Measurements from ENCODE around the gene SMPD2. TPM values are rescaled to one million over a fixed set of nuclear protein-coding genes. Genes with fewer than 3 reads are reported as not detected.

Gene SMPD2
- total and polyA plus RNA-seq, 2 of the 4 experiments (the other 2 are of a cell fraction), result 7.7 to 9.0 TPM

GRCh38 chr6:109456111-109456583 lies 15.6 kb downstream of the SMPD2 start:
- H3K27me3 ChIP-seq (ENCODE audit: control insufficient read depth, insufficient read depth, low read length), result no peaks in the 10 kb centered on the region
- no peak for DNase-seq
- peak overlapping the region; percentile 38 for H2BK120ac ChIP-seq (ENCODE audit: low read depth, low read length)
- H3K4me1 ChIP-seq (ENCODE audit: control insufficient read depth, insufficient read depth, low read length), result peaks cover 11% of the 10 kb centered on the region
- peak overlapping the region; percentile 37 for H3K27ac ChIP-seq (ENCODE audit: insufficient read depth, low read length)
- H2AK9ac ChIP-seq (replicated peaks; ENCODE audit: low read depth, low read length, poor library complexity), result peak overlapping the region; percentile 98
- peak overlapping the region; percentile 98 for H3K4me3 ChIP-seq (ENCODE audit: insufficient read depth, low read depth, low read length)
- WGBS, 2 experiments (ENCODE audit: extremely low coverage in 2 of 2, insufficient read length in 1 of 2), result 9% methylated on average over 9 of the region's 38 CpGs; no CpG with 5 or more reads in 1 of the 2 experiments
- H3K23ac ChIP-seq (ENCODE audit: low read depth, low read length), result peak overlapping the region; percentile 70
- in situ Hi-C loops (cut with MboI; ENCODE audit: low sequenced_read_pairs) (no loop called here), intact Hi-C loops (cut with micrococcal nuclease) (no loop called here), dilution Hi-C loops (cut with HindIII; ENCODE audit: low sequenced_read_pairs, unreplicated experiment) (no loop called here)
- H3K9ac ChIP-seq (ENCODE audit: low read depth, low read length), result peak overlapping the region; percentile 47
- H3K4ac ChIP-seq (ENCODE audit: low read depth, low read length), result peak overlapping the region; percentile 82
- no peak overlapping the region for H2BK20ac ChIP-seq (ENCODE audit: low read depth, low read length)
- BruUV-seq (replicated peaks), result no TSS peak
- peak overlapping the region; percentile 86 for H3K4me2 ChIP-seq (ENCODE audit: low read depth, low read length)
- H3K9me1 ChIP-seq (ENCODE audit: insufficient read depth, low read length), result peaks cover 17% of the 10 kb centered on the region
- peak overlapping the region; percentile 91 to 97 for H4K8ac ChIP-seq (ENCODE audit: low read depth in 2 of 2, low read length in 2 of 2)
- peak overlapping the region; percentile 40 for H4K5ac ChIP-seq (ENCODE audit: low read depth, low read length)
- H3K36me3 ChIP-seq (ENCODE audit: control insufficient read depth, insufficient read depth, low read length), result peaks cover 21% of the 10 kb centered on the region
- H2BK15ac ChIP-seq (ENCODE audit: low read depth, low read length), result 0 out of 3 replicates have a peak overlapping the region, but pooled peaks have one; percentile 11
- CTCF ChIA-PET, result interaction anchor here (0.6 to 1.0 kb wide), 2 partner anchors 10 to 14 kb away, joined by 3 read pairs; no protein-coding TSS in a partner anchor
- no peak; the same call in 1 of the 2 replicates for ATAC-seq (ENCODE audit: low read depth)
- no peaks in the 10 kb centered on the region for H4K20me1 ChIP-seq (ENCODE audit: insufficient read depth, low read length)
- H3K14ac ChIP-seq (replicated peaks; ENCODE audit: low read depth, low read length), result peak overlapping the region; percentile 84
- no peaks in the 10 kb centered on the region for H3K9me3 ChIP-seq (ENCODE audit: control insufficient read depth, insufficient read depth, low read length)
- H4K91ac ChIP-seq (ENCODE audit: insufficient read depth, low read depth, low read length), result peak overlapping the region; percentile 75
- 0 out of 2 replicates have a peak overlapping the region, but pooled peaks have one; percentile 64 for H2AK5ac ChIP-seq (ENCODE audit: low read depth, low read length)
- peak overlapping the region; percentile 98 for H2AFZ ChIP-seq (replicated peaks; ENCODE audit: low read length, poor library complexity)
- peak overlapping the region; percentile 5; the same call in 1 of the 2 replicates for H3K56ac ChIP-seq (ENCODE audit: extremely low read depth, insufficient read depth, low read length)
- H2BK5ac ChIP-seq (ENCODE audit: low read depth, low read length, poor library complexity, severe bottlenecking), result peak overlapping the region; percentile 65
- H3K79me1 ChIP-seq (ENCODE audit: low read depth in 1 of 2, low read length in 2 of 2), result peaks cover 23 to 61% of the 10 kb centered on the region in 2 experiments
- H3K18ac ChIP-seq (ENCODE audit: low read depth, low read length), result peak overlapping the region; percentile 24; the same call in 1 of the 2 replicates
- TF ChIP-seq MAFK (IDR thresholded peaks at IDR 0.05; ENCODE audit: low read depth, low read length) (no peak), RCOR1 (IDR thresholded peaks at IDR 0.05; ENCODE audit: insufficient replicate concordance, low read length) (no peak), NFE2L2 (IDR thresholded peaks at IDR 0.05; ENCODE audit: low read depth, low read length) (no peak), RFX5 (IDR thresholded peaks at IDR 0.05; ENCODE audit: low read depth, low read length) (no peak), CEBPB (IDR thresholded peaks at IDR 0.05; ENCODE audit: low read depth, low read length) (no peak), FOS (IDR thresholded peaks at IDR 0.05; ENCODE audit: low read depth, low read length) (no peak), MAZ (IDR thresholded peaks at IDR 0.05; ENCODE audit: borderline replicate concordance, low read depth, low read length) (no peak), SMC3 (IDR thresholded peaks at IDR 0.05; ENCODE audit: low read depth, low read length) (no peak), POLR2A (IDR thresholded peaks at IDR 0.05; ENCODE audit: low read depth, low read length) (no peak), MXI1 (IDR thresholded peaks at IDR 0.05; ENCODE audit: borderline replicate concordance, low read depth, low read length) (no peak)
- TF ChIP-seq, protein P1, sequence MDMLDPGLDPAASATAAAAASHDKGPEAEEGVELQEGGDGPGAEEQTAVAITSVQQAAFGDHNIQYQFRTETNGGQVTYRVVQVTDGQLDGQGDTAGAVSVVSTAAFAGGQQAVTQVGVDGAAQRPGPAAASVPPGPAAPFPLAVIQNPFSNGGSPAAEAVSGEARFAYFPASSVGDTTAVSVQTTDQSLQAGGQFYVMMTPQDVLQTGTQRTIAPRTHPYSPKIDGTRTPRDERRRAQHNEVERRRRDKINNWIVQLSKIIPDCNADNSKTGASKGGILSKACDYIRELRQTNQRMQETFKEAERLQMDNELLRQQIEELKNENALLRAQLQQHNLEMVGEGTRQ (IDR thresholded peaks at IDR 0.05; ENCODE audit: low read depth, low read length), result no peak
- TF ChIP-seq, protein P2, sequence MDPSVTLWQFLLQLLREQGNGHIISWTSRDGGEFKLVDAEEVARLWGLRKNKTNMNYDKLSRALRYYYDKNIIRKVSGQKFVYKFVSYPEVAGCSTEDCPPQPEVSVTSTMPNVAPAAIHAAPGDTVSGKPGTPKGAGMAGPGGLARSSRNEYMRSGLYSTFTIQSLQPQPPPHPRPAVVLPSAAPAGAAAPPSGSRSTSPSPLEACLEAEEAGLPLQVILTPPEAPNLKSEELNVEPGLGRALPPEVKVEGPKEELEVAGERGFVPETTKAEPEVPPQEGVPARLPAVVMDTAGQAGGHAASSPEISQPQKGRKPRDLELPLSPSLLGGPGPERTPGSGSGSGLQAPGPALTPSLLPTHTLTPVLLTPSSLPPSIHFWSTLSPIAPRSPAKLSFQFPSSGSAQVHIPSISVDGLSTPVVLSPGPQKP (IDR thresholded peaks at IDR 0.05; ENCODE audit: borderline replicate concordance, low read depth, low read length), result no peak
- POLR2A ChIA-PET (ENCODE audit: unreplicated experiment), result no interaction called here

Data from IMR-90 (cell line).